WTC11 (cell line): ENCODE data around the gene ALOX15B. TPM values are rescaled to one million over a fixed set of nuclear protein-coding genes. Genes with fewer than 3 reads are reported as not detected.

Experiments used
- ATAC-seq: fragments of 200-7000 bp; cut with Tn5 transposase; 2 replicates; pipeline ENCODE4 v1.10.0; 2021; ENCODE audit warnings: mild to moderate bottlenecking, moderate library complexity
- CTCF ChIA-PET: fragments of 300-600 bp; sonication (Branson Sonifier 250); formaldehyde crosslinking; loops from one replicate; lab custom pipeline; 2021; ENCODE audit warnings: antibody characterized with exemption; lab: Charles Lee
- POLR2A ChIA-PET: fragments of 350-600 bp; sonication (Branson Sonifier 250); formaldehyde crosslinking; loops from one replicate; lab custom pipeline; 2021; ENCODE audit warnings: antibody characterized with exemption; lab: Charles Lee
- DNase-seq: peaks from one replicate; pipeline ENCODE4 v3.0.0; 2021; ENCODE audit warnings: low spot score
- H3K27ac Mint-ChIP-seq: 2 replicates; pipeline ENCODE4 v1.8.0; 2021; ENCODE audit warnings: mixed read lengths
- H3K27me3 Mint-ChIP-seq: 2 replicates; pipeline ENCODE4 v1.8.0; 2021; ENCODE audit warnings: low read depth, mild to moderate bottlenecking, moderate library complexity, mixed read lengths
- H3K36me3 Mint-ChIP-seq: 2 replicates; pipeline ENCODE4 v1.8.0; 2021; ENCODE audit warnings: mixed read lengths
- H3K4me1 Mint-ChIP-seq: 2 replicates; pipeline ENCODE4 v1.8.0; 2022; ENCODE audit warnings: mixed read lengths
- H3K4me3 Mint-ChIP-seq: 2 replicates; pipeline ENCODE4 v1.8.0; 2021; ENCODE audit warnings: mild to moderate bottlenecking, moderate library complexity, mixed read lengths
- H3K9me3 Mint-ChIP-seq: 2 replicates; pipeline ENCODE4 v1.8.0; 2021; ENCODE audit warnings: mixed read lengths
- AFF4 ChIP-seq: sonication (generic); formaldehyde crosslinking; IDR thresholded peaks from 2 replicates; pipeline ENCODE4 v1.8.1; 2023; ENCODE audit warnings: mild to moderate bottlenecking, missing genetic modification reagents, borderline replicate concordance
- ARID4B ChIP-seq: sonication (generic); formaldehyde crosslinking; IDR thresholded peaks from 2 replicates; pipeline ENCODE4 v1.8.0; 2023; ENCODE audit warnings: missing genetic modification reagents, mild to moderate bottlenecking, borderline replicate concordance
- ATF1 ChIP-seq: sonication (generic); formaldehyde crosslinking; IDR thresholded peaks from 2 replicates; pipeline ENCODE4 v1.8.1; 2023; ENCODE audit warnings: mild to moderate bottlenecking, moderate library complexity, missing genetic modification reagents
- CREM ChIP-seq: sonication (generic); formaldehyde crosslinking; IDR thresholded peaks from 2 replicates; pipeline ENCODE4 v1.8.1; 2022; ENCODE audit warnings: mild to moderate bottlenecking, missing genetic modification reagents, moderate library complexity
- GRHL2 ChIP-seq: fragments of 250-450 bp; sonication (Bioruptor Pico); IDR thresholded peaks from 2 replicates; pipeline ENCODE4 v1.8.0; 2022; ENCODE audit warnings: mild to moderate bottlenecking, moderate library complexity; ENCODE audit not compliant: insufficient replicate concordance, severe bottlenecking
- HMGA2 ChIP-seq: fragments of 250-450 bp; sonication (Bioruptor Pico); IDR thresholded peaks from 2 replicates; pipeline ENCODE4 v1.4.0; 2021; ENCODE audit warnings: mild to moderate bottlenecking, moderate library complexity
- IRF1 ChIP-seq: sonication (generic); formaldehyde crosslinking; IDR thresholded peaks from 2 replicates; pipeline ENCODE4 v1.8.0; 2023; ENCODE audit warnings: missing genetic modification reagents
- KAT7 ChIP-seq: sonication (generic); formaldehyde crosslinking; IDR thresholded peaks from 2 replicates; pipeline ENCODE4 v1.8.1; 2023; ENCODE audit warnings: missing genetic modification reagents, mild to moderate bottlenecking, borderline replicate concordance
- PRDM15 ChIP-seq: sonication (generic); formaldehyde crosslinking; IDR thresholded peaks from 2 replicates; pipeline ENCODE4 v1.8.0; 2022; ENCODE audit warnings: missing genetic modification reagents
- PREB ChIP-seq: sonication (generic); formaldehyde crosslinking; IDR thresholded peaks from 2 replicates; pipeline ENCODE4 v1.8.1; 2022; ENCODE audit warnings: mild to moderate bottlenecking, missing genetic modification reagents, moderate library complexity, borderline replicate concordance
- PRRX2 ChIP-seq: fragments of 250-450 bp; sonication (Bioruptor Pico); IDR thresholded peaks from 2 replicates; pipeline ENCODE4 v1.8.0; 2021; ENCODE audit warnings: mild to moderate bottlenecking
- RELA ChIP-seq: sonication (generic); formaldehyde crosslinking; IDR thresholded peaks from 2 replicates; pipeline ENCODE4 v1.8.1; 2022; ENCODE audit warnings: missing genetic modification reagents, mild to moderate bottlenecking, borderline replicate concordance
- SMAD4 ChIP-seq: sonication (generic); formaldehyde crosslinking; IDR thresholded peaks from 2 replicates; pipeline ENCODE4 v1.8.0; 2022; ENCODE audit warnings: mild to moderate bottlenecking, missing genetic modification reagents
- ZNF219 ChIP-seq: sonication (generic); formaldehyde crosslinking; IDR thresholded peaks from 2 replicates; pipeline ENCODE4 v1.8.0; 2023; ENCODE audit warnings: missing genetic modification reagents, mild to moderate bottlenecking, borderline replicate concordance
- ZNF232 ChIP-seq: sonication (generic); formaldehyde crosslinking; IDR thresholded peaks from 2 replicates; pipeline ENCODE4 v1.8.0; 2022; ENCODE audit warnings: mild to moderate bottlenecking, missing genetic modification reagents
- ZNF396 ChIP-seq: fragments of 250-450 bp; sonication (Bioruptor Pico); IDR thresholded peaks from 2 replicates; pipeline ENCODE4 v1.8.0; 2021; ENCODE audit warnings: mild to moderate bottlenecking, moderate library complexity, borderline replicate concordance
- ZNF532 ChIP-seq: fragments of 250-450 bp; sonication (Bioruptor Pico); IDR thresholded peaks from 2 replicates; pipeline ENCODE4 v1.9.0; 2021; ENCODE audit warnings: mild to moderate bottlenecking, borderline replicate concordance
- ZSCAN18 ChIP-seq: fragments of 250-450 bp; sonication (Bioruptor Pico); IDR thresholded peaks from 2 replicates; pipeline ENCODE4 v2.1.2; 2022; ENCODE audit warnings: mild to moderate bottlenecking, moderate library complexity
- total RNA-seq: library from RNA; stranded (reverse); gene quantifications from 3 replicates; pipeline ENCODE4 v1.2.3, GENCODE V29; 2021

Gene ALOX15B
- total RNA-seq, 1 experiment from 2014 or later = 0.22 TPM

- Mint-ChIP-seq H3K4me3 (no peak overlapping the region), H3K9me3 (no peaks in the 10 kb centered on the region), H3K4me1 (peaks cover 33% of the 10 kb centered on the region), H3K27me3 (peaks cover 71% of the 10 kb centered on the region), H3K27ac (no peak overlapping the region), H3K36me3 (no peaks in the 10 kb centered on the region)
- ChIA-PET CTCF (interaction anchor here (0.8 to 13.0 kb wide), 10 partner anchors 9 to 80 kb away, joined by 3 to 380 read pairs (median 5); partner anchors contain the start of genes ALOX12B and ALOXE3), POLR2A (no interaction called here)
- no peak for DNase-seq
- ATAC-seq = no peak
- TF ChIP-seq ZNF219 (CRISPR knock-in tag) (no peak), RELA (CRISPR knock-in tag) (no peak), AFF4 (CRISPR knock-in tag) (no peak), ARID4B (CRISPR knock-in tag) (no peak), ZNF396 (CRISPR knock-in tag) (no peak), GRHL2 (no peak), ZNF532 (CRISPR knock-in tag) (no peak), SMAD4 (CRISPR knock-in tag) (no peak), ZSCAN18 (CRISPR knock-in tag) (no peak), CREM (CRISPR knock-in tag) (no peak), ATF1 (no peak), ZNF232 (CRISPR knock-in tag) (no peak), PRRX2 (CRISPR knock-in tag) (no peak), PRDM15 (no peak), HMGA2 (no peak), KAT7 (CRISPR knock-in tag) (no peak), PREB (CRISPR knock-in tag) (no peak), IRF1 (no peak)
Measured at GRCh38 chr17:8069587-8069860, 30.7 kb downstream of the ALOX15B start.
